AG10803 (cell line): ENCODE results near the gene ERC1.

Source experiments
- DNase-seq: peaks from one replicate; pipeline ENCODE4 v3.0.0; 2010; ENCODE audit warnings: low read depth
- H3K4me3 ChIP-seq: 2 replicates; pipeline ENCODE4 v1.5.1; 2011; ENCODE audit warnings: mild to moderate bottlenecking, low read length, control low read depth
- CTCF ChIP-seq: conservative IDR thresholded peaks from 2 replicates; pipeline ENCODE4 v1.5.1; 2011; ENCODE audit warnings: mild to moderate bottlenecking, low read length, control low read depth, inconsistent platforms

The ERC1 gene

GRCh38 chr12:981176-981828 lies 9.7 kb upstream of the ERC1 start:
- DNase-seq, result no peak
- no peak overlapping the region for H3K4me3 ChIP-seq
- no peak for TF ChIP-seq CTCF

GRCh38 chr12:981961-982360 lies 9.1 kb upstream of the ERC1 start:
- TF ChIP-seq CTCF, result no peak
- H3K4me3 ChIP-seq, result no peak overlapping the region
- DNase-seq, result peak; percentile 42

GRCh38 chr12:988646-989045 lies 2.4 kb upstream of the ERC1 start:
- no peak overlapping the region for H3K4me3 ChIP-seq
- no peak for DNase-seq
- no peak for TF ChIP-seq CTCF

GRCh38 chr12:989051-989450 lies 2.0 kb upstream of the ERC1 start:
- no peak for DNase-seq
- no peak for TF ChIP-seq CTCF
- no peak overlapping the region; the same call in 1 of the 2 replicates for H3K4me3 ChIP-seq

GRCh38 chr12:989751-990660 lies 1.0 kb upstream of the ERC1 start:
- peak overlapping the region; percentile 82 for H3K4me3 ChIP-seq
- DNase-seq, result peak; percentile 86
- peak; percentile 35 for TF ChIP-seq CTCF

- DNase-seq, result no peak
- TF ChIP-seq CTCF, result no peak
- H3K4me3 ChIP-seq, result peak overlapping the region; percentile 82
These were observed 619 bp downstream of the ERC1 start for GRCh38 chr12:991350-992333.
